ENCODE measurements around the gene RIC1.

DNA sequence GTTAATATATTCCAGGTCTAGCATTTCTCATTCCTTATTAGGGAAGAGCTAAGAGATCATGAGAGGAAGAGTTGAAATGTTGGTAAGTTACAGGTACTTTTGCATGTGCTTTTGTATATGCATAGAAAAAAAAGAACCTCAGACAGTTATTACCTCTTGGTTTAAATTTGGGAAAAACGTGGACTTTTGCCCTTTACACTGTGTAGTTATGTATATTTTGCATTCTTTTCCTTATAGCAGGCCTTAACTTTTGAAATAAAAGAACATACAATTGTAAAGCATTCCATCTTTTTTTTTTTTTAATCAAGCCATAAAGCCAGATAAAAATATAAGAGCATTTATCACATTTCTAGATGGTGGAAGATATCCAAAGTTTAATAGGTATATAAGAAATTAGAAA is 61.4 kb downstream of the RIC1 start:
- no peak for TF ChIP-seq EZH2 (IDR thresholded peaks at IDR 0.05; ENCODE audit: low read depth)
- TF ChIP-seq, protein P1, sequence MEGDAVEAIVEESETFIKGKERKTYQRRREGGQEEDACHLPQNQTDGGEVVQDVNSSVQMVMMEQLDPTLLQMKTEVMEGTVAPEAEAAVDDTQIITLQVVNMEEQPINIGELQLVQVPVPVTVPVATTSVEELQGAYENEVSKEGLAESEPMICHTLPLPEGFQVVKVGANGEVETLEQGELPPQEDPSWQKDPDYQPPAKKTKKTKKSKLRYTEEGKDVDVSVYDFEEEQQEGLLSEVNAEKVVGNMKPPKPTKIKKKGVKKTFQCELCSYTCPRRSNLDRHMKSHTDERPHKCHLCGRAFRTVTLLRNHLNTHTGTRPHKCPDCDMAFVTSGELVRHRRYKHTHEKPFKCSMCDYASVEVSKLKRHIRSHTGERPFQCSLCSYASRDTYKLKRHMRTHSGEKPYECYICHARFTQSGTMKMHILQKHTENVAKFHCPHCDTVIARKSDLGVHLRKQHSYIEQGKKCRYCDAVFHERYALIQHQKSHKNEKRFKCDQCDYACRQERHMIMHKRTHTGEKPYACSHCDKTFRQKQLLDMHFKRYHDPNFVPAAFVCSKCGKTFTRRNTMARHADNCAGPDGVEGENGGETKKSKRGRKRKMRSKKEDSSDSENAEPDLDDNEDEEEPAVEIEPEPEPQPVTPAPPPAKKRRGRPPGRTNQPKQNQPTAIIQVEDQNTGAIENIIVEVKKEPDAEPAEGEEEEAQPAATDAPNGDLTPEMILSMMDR (conservative IDR thresholded peaks at IDR 0.05), result no peak
